ENCODE measurements around the gene DNASE1L1.

Gene DNASE1L1

DNA sequence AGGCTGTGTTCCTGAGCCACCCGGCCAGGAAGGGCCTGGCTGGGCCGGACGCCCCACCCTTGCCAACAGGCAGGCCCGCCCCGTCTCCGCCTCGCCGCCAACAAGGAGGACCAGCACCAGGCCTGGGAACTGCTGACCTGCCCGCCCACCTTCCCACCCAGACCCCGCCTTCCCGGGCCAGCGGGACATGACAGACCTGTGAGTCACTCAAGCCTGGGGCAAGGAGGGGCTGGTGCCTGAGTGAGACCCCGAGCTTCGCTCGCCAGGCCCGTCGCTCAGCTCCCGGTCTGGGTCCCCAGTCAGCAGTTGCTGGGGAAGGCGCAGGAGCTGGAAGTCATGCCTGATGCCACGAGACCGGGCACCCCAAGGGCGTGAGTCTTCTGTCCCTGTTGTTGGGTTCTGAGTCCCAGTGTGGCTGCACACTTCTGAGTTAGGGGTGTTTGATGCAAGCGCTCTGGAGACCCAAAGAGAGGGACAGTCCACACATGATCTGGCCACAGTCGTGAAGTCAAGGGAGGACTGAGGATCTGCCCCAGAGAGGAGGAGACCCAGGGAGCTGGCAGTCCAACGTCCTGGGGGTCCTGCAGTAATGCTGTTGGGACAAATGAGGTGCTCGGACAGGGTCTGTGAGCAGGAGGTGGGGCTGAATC, at the start of gene DNASE1L1:
Gene DNASE1L1, minus strand, starts transcription at position 33 of the 650 bp plus-strand sequence. CDS start 3,686 bp downstream, outside the sequence.
- Histone ChIP-seq H3K4me3 (ENCODE audit: low read length) (no peak within 1 kb of the TSS), H3K27me3 (ENCODE audit: insufficient read depth, low read length) (no peaks in the 10 kb centered on the region), H3K4me1 (ENCODE audit: insufficient read depth, low read length) (no peaks in the 10 kb centered on the region), H3K36me3 (ENCODE audit: insufficient read depth, low read length) (no peaks in the 10 kb centered on the region), H3K9me3 (ENCODE audit: low read length) (no peaks in the 10 kb centered on the region), H2AFZ (ENCODE audit: low read depth, low read length) (no peak within 1 kb of the TSS)

- peak within 1 kb of the TSS; percentile 79 for H3K4me3 ChIP-seq (ENCODE audit: low read length)
- H3K27me3 ChIP-seq (ENCODE audit: insufficient read depth, low read length), result no peaks in the 10 kb centered on the region
- H3K36me3 ChIP-seq (ENCODE audit: insufficient read depth, low read length), result peaks cover 6% of the 10 kb centered on the region
- peaks cover 12% of the 10 kb centered on the region for H3K4me1 ChIP-seq (ENCODE audit: insufficient read depth, low read length)
- H2AFZ ChIP-seq (ENCODE audit: low read depth, low read length), result no peak within 1 kb of the TSS
- H3K9me3 ChIP-seq (ENCODE audit: low read length), result no peaks in the 10 kb centered on the region
These were observed 49.3 kb upstream of the DNASE1L1 start, which contains the start of gene PLXNA3 for GRCh38 chrX:154458116-154458953. TSS of gene PLXNA3 (plus strand) at chrX:154458281. CDS start at chrX:154460184, 1,903 bp downstream.

DNA sequence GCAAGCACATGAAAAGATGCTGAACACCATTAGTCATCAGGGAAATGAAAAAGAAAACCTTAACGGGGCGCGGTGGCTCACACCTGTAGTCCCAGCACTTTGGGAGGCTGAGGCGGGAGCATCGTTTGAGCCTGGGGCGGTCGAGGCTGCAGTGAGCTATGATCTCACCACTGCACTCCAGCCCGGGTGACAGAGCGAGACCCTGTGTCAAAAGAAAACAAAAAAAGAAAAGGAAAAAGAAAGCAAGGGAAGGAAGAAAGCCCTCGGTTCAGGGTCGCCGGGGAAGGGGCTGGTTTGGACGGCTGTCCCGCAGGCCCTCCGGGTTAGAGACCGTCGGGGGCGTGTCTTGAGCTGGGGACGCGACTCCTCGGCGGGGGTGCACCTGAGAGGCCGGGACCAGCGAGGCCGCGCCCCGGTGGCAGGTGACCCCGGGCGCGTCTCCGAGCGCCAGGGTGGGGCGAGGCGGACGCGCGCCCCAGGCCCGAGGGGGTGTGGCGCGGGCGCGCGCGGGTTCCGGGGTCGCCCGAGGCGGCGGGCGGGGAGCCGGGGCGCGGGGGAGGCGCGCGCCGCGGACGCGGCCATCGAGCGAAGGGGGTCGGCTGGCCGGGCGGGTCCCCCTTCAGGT, 48.5 kb upstream of the DNASE1L1 start:
- Histone ChIP-seq H3K9me3 (ENCODE audit: low read length) (no peaks in the 10 kb centered on the region), H3K36me3 (ENCODE audit: insufficient read depth, low read length) (peaks cover 3% of the 10 kb centered on the region), H2AFZ (ENCODE audit: low read depth, low read length) (no peak overlapping the region), H3K4me3 (ENCODE audit: low read length) (peak overlapping the region; percentile 79), H3K4me1 (ENCODE audit: insufficient read depth, low read length) (peaks cover 12% of the 10 kb centered on the region), H3K27me3 (ENCODE audit: insufficient read depth, low read length) (no peaks in the 10 kb centered on the region)

DNA sequence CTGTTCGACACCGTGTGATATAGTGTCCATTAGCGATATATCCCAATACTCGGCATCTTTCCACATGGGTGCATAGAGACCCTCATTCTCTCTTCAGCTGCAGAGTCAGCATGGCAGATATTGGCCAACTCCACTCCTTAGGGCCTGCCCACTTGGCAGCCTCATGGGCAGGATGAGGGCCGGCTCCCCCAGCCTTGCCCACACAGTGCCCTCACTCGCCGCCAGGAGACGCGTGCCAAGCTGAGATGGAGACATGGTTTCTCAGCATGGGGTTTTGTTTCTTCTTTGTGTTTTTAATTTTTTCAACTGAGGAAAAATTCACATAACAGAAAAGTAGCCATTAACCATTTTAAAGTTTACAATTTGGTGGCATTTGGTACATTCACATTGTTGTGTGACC, 43.8 kb upstream of the DNASE1L1 start:
- no peaks in the 10 kb centered on the region for H3K4me1 ChIP-seq (ENCODE audit: insufficient read depth, low read length)
- no peak overlapping the region for H3K4me3 ChIP-seq (ENCODE audit: low read length)
- no peaks in the 10 kb centered on the region for H3K27me3 ChIP-seq (ENCODE audit: insufficient read depth, low read length)
- H3K36me3 ChIP-seq (ENCODE audit: insufficient read depth, low read length), result no peaks in the 10 kb centered on the region
- H2AFZ ChIP-seq (ENCODE audit: low read depth, low read length), result no peak overlapping the region
- no peaks in the 10 kb centered on the region for H3K9me3 ChIP-seq (ENCODE audit: low read length)

DNA sequence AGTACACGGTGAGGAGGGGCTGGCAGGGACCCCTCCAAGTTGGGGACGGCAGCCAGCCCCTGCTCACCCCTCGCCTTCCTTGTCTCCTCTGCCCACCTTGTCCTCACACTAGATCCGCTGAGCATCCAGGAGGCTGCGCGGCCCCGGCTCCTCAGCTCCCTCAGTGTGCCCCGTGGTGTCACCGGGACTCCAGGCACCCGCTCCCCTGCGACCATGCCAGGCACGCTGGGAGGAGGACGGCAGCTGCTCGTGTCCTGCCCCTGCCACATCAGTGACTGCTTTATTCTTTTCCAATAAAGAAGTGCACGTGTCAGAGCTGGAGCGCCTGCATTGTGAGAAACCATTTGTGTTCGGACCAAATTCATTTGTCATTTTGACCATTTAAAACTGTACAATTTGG, 41.3 kb upstream of the DNASE1L1 start:
- no peaks in the 10 kb centered on the region for H3K36me3 ChIP-seq (ENCODE audit: insufficient read depth, low read length)
- no peak overlapping the region for H2AFZ ChIP-seq (ENCODE audit: low read depth, low read length)
- no peak overlapping the region for H3K4me3 ChIP-seq (ENCODE audit: low read length)
- no peaks in the 10 kb centered on the region for H3K27me3 ChIP-seq (ENCODE audit: insufficient read depth, low read length)
- H3K9me3 ChIP-seq (ENCODE audit: low read length), result no peaks in the 10 kb centered on the region
- no peaks in the 10 kb centered on the region for H3K4me1 ChIP-seq (ENCODE audit: insufficient read depth, low read length)

GRCh38 chrX:154449618-154450017, 40.6 kb upstream of the DNASE1L1 start:
- H3K36me3 ChIP-seq (ENCODE audit: insufficient read depth, low read length), result no peaks in the 10 kb centered on the region
- H2AFZ ChIP-seq (ENCODE audit: low read depth, low read length), result no peak overlapping the region
- H3K27me3 ChIP-seq (ENCODE audit: insufficient read depth, low read length), result no peaks in the 10 kb centered on the region
- no peak overlapping the region for H3K4me3 ChIP-seq (ENCODE audit: low read length)
- peaks cover 4% of the 10 kb centered on the region for H3K4me1 ChIP-seq (ENCODE audit: insufficient read depth, low read length)
- H3K9me3 ChIP-seq (ENCODE audit: low read length), result no peaks in the 10 kb centered on the region

DNA sequence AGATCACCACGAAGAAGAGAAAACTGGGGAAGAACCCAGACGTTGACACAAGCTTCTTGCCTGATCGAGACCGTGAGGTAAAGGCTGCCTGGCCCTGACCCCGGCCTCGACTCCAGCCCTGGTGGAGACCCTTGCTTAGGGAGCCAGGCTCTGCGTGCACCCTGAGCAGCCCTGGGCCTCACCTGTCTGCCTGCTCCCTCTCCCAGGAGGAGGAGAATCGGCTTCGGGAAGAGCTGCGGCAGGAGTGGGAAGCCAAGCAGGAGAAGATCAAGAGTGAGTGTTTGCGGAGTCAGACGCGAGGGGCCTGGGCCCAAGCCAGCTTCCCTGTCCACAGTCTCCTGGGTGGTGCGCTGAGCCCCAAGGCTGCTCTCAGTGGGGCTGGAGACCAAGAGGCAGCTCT, 39.4 kb upstream of the DNASE1L1 start:
- Histone ChIP-seq H3K27me3 (ENCODE audit: insufficient read depth, low read length) (no peaks in the 10 kb centered on the region), H3K36me3 (ENCODE audit: insufficient read depth, low read length) (no peaks in the 10 kb centered on the region), H3K9me3 (ENCODE audit: low read length) (no peaks in the 10 kb centered on the region), H2AFZ (ENCODE audit: low read depth, low read length) (no peak overlapping the region), H3K4me3 (ENCODE audit: low read length) (no peak overlapping the region), H3K4me1 (ENCODE audit: insufficient read depth, low read length) (peaks cover 9% of the 10 kb centered on the region)

DNA sequence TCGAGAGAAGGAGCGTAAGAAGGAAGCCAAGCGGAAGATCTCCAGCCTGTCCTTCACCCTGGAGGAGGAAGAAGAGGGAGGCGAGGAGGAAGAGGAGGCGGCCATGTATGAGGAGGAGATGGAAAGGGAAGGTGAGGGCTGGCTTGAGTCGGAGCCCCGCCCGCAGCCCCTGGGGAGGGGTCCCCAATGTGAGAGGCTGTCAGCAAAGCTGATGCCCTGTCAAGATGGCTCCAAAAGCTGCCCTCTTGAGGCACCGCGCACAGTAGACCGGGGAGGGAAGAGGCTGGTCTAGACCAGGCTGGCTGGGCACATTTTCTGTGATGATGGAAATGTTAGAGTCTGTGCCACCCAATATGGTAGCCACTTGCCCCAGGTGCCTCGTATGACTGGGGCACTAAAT, 37.4 kb upstream of the DNASE1L1 start:
- Histone ChIP-seq H3K4me1 (ENCODE audit: insufficient read depth, low read length) (peaks cover 17% of the 10 kb centered on the region), H3K36me3 (ENCODE audit: insufficient read depth, low read length) (peaks cover 10% of the 10 kb centered on the region), H3K4me3 (ENCODE audit: low read length) (no peak overlapping the region), H2AFZ (ENCODE audit: low read depth, low read length) (no peak overlapping the region), H3K9me3 (ENCODE audit: low read length) (no peaks in the 10 kb centered on the region), H3K27me3 (ENCODE audit: insufficient read depth, low read length) (no peaks in the 10 kb centered on the region)

DNA sequence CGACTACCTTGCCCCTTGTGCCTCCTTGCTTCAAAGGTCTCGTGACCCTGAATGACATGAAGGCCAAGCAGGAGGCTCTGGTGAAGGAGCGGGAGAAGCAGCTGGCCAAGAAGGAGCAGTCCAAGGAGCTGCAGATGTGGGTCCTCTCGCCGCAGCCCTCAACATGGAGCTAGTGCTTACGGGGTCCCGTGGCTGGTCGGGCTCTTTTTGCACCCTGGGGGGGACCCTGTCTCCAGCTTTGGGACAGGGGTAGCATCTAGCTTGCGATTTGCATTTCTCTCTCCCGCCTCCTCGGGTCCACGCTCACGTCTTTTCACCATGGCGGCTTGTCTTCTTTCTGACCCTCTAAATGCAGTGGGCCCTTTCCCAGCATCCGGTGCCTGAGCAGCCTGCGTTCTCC, 36.7 kb upstream of the DNASE1L1 start:
- Histone ChIP-seq H3K36me3 (ENCODE audit: insufficient read depth, low read length) (peaks cover 13% of the 10 kb centered on the region), H3K4me3 (ENCODE audit: low read length) (no peak overlapping the region), H2AFZ (ENCODE audit: low read depth, low read length) (no peak overlapping the region), H3K27me3 (ENCODE audit: insufficient read depth, low read length) (no peaks in the 10 kb centered on the region), H3K9me3 (ENCODE audit: low read length) (no peaks in the 10 kb centered on the region), H3K4me1 (ENCODE audit: insufficient read depth, low read length) (peaks cover 17% of the 10 kb centered on the region)

GRCh38 chrX:154444755-154445246, 35.7 kb upstream of the DNASE1L1 start:
- peaks cover 19% of the 10 kb centered on the region for H3K36me3 ChIP-seq (ENCODE audit: insufficient read depth, low read length)
- no peak overlapping the region for H2AFZ ChIP-seq (ENCODE audit: low read depth, low read length)
- no peaks in the 10 kb centered on the region for H3K9me3 ChIP-seq (ENCODE audit: low read length)
- no peaks in the 10 kb centered on the region for H3K27me3 ChIP-seq (ENCODE audit: insufficient read depth, low read length)
- H3K4me1 ChIP-seq (ENCODE audit: insufficient read depth, low read length), result peaks cover 17% of the 10 kb centered on the region
- peak overlapping the region; percentile 52 for H3K4me3 ChIP-seq (ENCODE audit: low read length)

- Histone ChIP-seq H3K4me3 (ENCODE audit: low read length) (peak within 1 kb of the TSS; percentile 52), H3K36me3 (ENCODE audit: insufficient read depth, low read length) (peaks cover 20% of the 10 kb centered on the region), H3K9me3 (ENCODE audit: low read length) (no peaks in the 10 kb centered on the region)
These were observed 35.1 kb upstream of the DNASE1L1 start, which contains the start of gene FAM50A for GRCh38 chrX:154443992-154444754. TSS of gene FAM50A (plus strand) at chrX:154444141. CDS start at chrX:154444236, 95 bp downstream.

DNA sequence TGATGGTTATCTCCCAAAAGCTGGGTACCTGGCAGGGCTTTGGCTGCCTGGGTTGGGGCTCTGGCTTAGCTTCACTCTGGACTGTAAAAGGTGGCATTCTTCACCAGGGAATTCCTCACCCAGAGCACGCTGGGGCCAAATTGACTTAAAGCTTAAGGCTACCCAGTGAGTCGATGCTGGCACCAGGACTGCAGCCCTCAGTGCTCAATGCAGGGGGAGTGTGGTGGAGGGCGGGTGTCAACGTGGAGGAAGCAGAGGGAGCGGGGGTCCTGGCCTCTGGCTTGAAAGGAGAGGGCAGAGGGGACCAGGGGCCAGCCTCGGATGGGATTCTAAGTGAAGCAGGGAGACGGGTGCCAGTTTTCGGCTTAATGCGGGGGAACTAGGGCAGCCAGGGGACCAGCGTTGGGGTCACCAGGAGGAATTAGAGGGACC, 34.4 kb upstream of the DNASE1L1 start:
- H3K36me3 ChIP-seq (ENCODE audit: insufficient read depth, low read length), result peaks cover 25% of the 10 kb centered on the region
- H3K9me3 ChIP-seq (ENCODE audit: low read length), result no peaks in the 10 kb centered on the region
- no peak overlapping the region for H2AFZ ChIP-seq (ENCODE audit: low read depth, low read length)
- peak overlapping the region; percentile 34 for H3K4me3 ChIP-seq (ENCODE audit: low read length)
- H3K27me3 ChIP-seq (ENCODE audit: insufficient read depth, low read length), result no peaks in the 10 kb centered on the region
- H3K4me1 ChIP-seq (ENCODE audit: insufficient read depth, low read length), result peaks cover 21% of the 10 kb centered on the region

More at GRCh38 chrX:154443992-154444754, 35.1 kb upstream of the DNASE1L1 start, which contains the start of gene FAM50A:
- H3K27me3 ChIP-seq (ENCODE audit: insufficient read depth, low read length), result no peaks in the 10 kb centered on the region
- H2AFZ ChIP-seq (ENCODE audit: low read depth, low read length), result no peak within 1 kb of the TSS
- H3K4me1 ChIP-seq (ENCODE audit: insufficient read depth, low read length), result peaks cover 17% of the 10 kb centered on the region
